ENCODE measurements around the gene BRD2.
A peak's percentile ranks its signal among the peaks of the same experiment; 100 is the strongest.
"Not testable (repeated sequence)": the region's sequence is repeated elsewhere in the genome, so short reads cannot be mapped to it uniquely, and the experiment has no call there.

BRD2 gene

DNA sequence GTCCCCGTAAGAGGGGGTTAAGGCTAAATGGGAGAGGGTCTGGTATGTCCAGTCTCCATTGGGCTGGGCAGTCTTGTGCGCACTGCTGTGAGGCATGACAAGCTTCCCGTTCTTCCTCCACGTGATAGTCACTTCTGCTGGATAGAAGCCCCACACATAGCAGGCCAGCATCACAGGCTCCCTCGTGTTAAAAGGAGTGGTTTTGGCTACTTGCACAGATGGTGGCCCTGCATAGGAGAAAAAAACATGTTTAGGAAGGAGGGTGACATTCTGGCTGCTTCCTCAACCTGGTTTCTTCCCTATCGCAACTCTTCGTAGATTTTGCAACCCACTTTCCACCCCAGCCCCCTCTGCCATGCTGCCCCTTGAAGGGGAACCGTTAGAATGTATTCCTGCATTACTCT lies 31.2 kb upstream of the BRD2 start:
- no peaks in the 10 kb centered on the region for H3K4me1 ChIP-seq (ENCODE audit: insufficient read depth, poor library complexity, severe bottlenecking)
- TF ChIP-seq, protein P1, sequence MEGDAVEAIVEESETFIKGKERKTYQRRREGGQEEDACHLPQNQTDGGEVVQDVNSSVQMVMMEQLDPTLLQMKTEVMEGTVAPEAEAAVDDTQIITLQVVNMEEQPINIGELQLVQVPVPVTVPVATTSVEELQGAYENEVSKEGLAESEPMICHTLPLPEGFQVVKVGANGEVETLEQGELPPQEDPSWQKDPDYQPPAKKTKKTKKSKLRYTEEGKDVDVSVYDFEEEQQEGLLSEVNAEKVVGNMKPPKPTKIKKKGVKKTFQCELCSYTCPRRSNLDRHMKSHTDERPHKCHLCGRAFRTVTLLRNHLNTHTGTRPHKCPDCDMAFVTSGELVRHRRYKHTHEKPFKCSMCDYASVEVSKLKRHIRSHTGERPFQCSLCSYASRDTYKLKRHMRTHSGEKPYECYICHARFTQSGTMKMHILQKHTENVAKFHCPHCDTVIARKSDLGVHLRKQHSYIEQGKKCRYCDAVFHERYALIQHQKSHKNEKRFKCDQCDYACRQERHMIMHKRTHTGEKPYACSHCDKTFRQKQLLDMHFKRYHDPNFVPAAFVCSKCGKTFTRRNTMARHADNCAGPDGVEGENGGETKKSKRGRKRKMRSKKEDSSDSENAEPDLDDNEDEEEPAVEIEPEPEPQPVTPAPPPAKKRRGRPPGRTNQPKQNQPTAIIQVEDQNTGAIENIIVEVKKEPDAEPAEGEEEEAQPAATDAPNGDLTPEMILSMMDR (IDR thresholded peaks at IDR 0.05; ENCODE audit: poor library complexity, severe bottlenecking), result no peak

GRCh38 chr6:32938494-32938893 lies 29.9 kb upstream of the BRD2 start:
- no peak for DNase-seq (ENCODE audit: low spot score)
- no peaks in the 10 kb centered on the region for H3K4me1 ChIP-seq (ENCODE audit: insufficient read depth, poor library complexity, severe bottlenecking)
- no peak overlapping the region for H3K4me3 ChIP-seq (ENCODE audit: severe bottlenecking)
- peaks cover 3% of the 10 kb centered on the region for H3K27me3 ChIP-seq (ENCODE audit: insufficient read depth, poor library complexity, severe bottlenecking)
- no peaks in the 10 kb centered on the region for H3K36me3 ChIP-seq (ENCODE audit: low read depth)
- TF ChIP-seq, protein P1 (IDR thresholded peaks at IDR 0.05; ENCODE audit: poor library complexity, severe bottlenecking), result no peak
- H3K9me3 ChIP-seq (ENCODE audit: severe bottlenecking), result no peaks in the 10 kb centered on the region
- ATAC-seq (ENCODE audit: low read depth), result no peak
- H3K27ac ChIP-seq (ENCODE audit: poor library complexity, severe bottlenecking), result no peak overlapping the region

More for the DNA sequence above, 31.2 kb upstream of the BRD2 start:
- Histone ChIP-seq H3K4me3 (ENCODE audit: severe bottlenecking) (no peak overlapping the region), H3K27ac (ENCODE audit: poor library complexity, severe bottlenecking) (no peak overlapping the region), H3K36me3 (ENCODE audit: low read depth) (no peaks in the 10 kb centered on the region), H3K9me3 (ENCODE audit: severe bottlenecking) (no peaks in the 10 kb centered on the region), H3K27me3 (ENCODE audit: insufficient read depth, poor library complexity, severe bottlenecking) (peaks cover 3% of the 10 kb centered on the region)
- DNase-seq (ENCODE audit: low spot score) (no peak), ATAC-seq (ENCODE audit: low read depth) (no peak)

GRCh38 chr6:32940656-32941213 lies 27.7 kb upstream of the BRD2 start, which contains the start of gene HLA-DMB:
Gene HLA-DMB, minus strand, starts transcription at chr6:32941028. Its CDS starts 221 bp downstream, at chr6:32940807.
- DNase-seq (ENCODE audit: low spot score) (no peak), ATAC-seq (ENCODE audit: low read depth) (peak; percentile 98)
- TF ChIP-seq, protein P1 (IDR thresholded peaks at IDR 0.05; ENCODE audit: poor library complexity, severe bottlenecking), result no peak
- Histone ChIP-seq H3K9me3 (ENCODE audit: severe bottlenecking) (no peaks in the 10 kb centered on the region), H3K4me1 (ENCODE audit: insufficient read depth, poor library complexity, severe bottlenecking) (no peaks in the 10 kb centered on the region), H3K27me3 (ENCODE audit: insufficient read depth, poor library complexity, severe bottlenecking) (peaks cover 3% of the 10 kb centered on the region), H3K36me3 (ENCODE audit: low read depth) (no peaks in the 10 kb centered on the region), H3K4me3 (ENCODE audit: severe bottlenecking) (peak within 1 kb of the TSS; percentile 7), H3K27ac (ENCODE audit: poor library complexity, severe bottlenecking) (no peak within 1 kb of the TSS)

- Histone ChIP-seq H3K4me3 (ENCODE audit: severe bottlenecking) (no peak overlapping the region), H3K9me3 (ENCODE audit: severe bottlenecking) (no peaks in the 10 kb centered on the region), H3K27ac (ENCODE audit: poor library complexity, severe bottlenecking) (no peak overlapping the region), H3K27me3 (ENCODE audit: insufficient read depth, poor library complexity, severe bottlenecking) (peaks cover 3% of the 10 kb centered on the region), H3K36me3 (ENCODE audit: low read depth) (no peaks in the 10 kb centered on the region), H3K4me1 (ENCODE audit: insufficient read depth, poor library complexity, severe bottlenecking) (no peaks in the 10 kb centered on the region)
- no peak for ATAC-seq (ENCODE audit: low read depth)
- DNase-seq (ENCODE audit: low spot score), result no peak
- TF ChIP-seq, protein P1 (IDR thresholded peaks at IDR 0.05; ENCODE audit: poor library complexity, severe bottlenecking), result no peak
Observed at GRCh38 chr6:32941214-32941768, 27.1 kb upstream of the BRD2 start.

GRCh38 chr6:32942555-32943123 lies 25.8 kb upstream of the BRD2 start:
- not testable (repeated sequence) for H3K4me3 ChIP-seq (ENCODE audit: severe bottlenecking); DNase-seq (ENCODE audit: low spot score); H3K4me1 ChIP-seq (ENCODE audit: insufficient read depth, poor library complexity, severe bottlenecking)

More at GRCh38 chr6:32942555-32943123, 25.8 kb upstream of the BRD2 start:
- not testable (repeated sequence) for H3K27me3 ChIP-seq (ENCODE audit: insufficient read depth, poor library complexity, severe bottlenecking); H3K27ac ChIP-seq (ENCODE audit: poor library complexity, severe bottlenecking); H3K36me3 ChIP-seq (ENCODE audit: low read depth); ATAC-seq (ENCODE audit: low read depth); H3K9me3 ChIP-seq (ENCODE audit: severe bottlenecking)

All from RWPE2 (cell line).